ENCODE results near the gene SMTNL1. TPM values are rescaled to one million over a fixed set of nuclear protein-coding genes. Genes with fewer than 3 reads are reported as not detected.

The SMTNL1 gene
- total and polyA plus RNA-seq, 4 donors, result not detected

DNA sequence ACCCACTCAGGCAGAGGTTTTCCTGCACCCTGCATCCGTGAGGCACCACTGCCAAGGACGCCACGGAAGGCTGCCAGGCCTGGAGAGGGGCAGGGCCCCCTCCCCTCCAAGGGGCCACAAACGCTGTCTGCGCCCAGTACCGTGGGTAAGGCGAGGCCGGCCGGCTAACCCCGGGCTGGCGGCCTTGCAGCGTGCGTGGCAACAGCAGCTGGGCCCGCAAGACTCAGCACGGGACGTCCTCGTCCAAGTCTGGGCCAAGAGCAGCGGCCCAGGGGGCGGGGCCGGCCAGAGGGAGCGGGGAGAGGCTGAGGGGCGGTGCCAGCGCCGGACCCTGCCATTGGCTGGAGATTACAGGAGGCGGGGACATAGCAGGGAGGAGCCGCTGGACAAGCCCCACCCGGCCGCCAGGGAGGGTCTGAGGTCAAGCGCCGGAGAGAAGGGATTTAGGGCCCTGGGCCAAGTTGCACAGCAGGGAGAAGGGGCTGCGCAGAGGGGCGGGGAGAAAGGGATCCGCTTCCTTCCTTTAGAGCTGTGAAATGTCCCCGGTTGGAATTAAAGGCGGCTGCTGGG, 37.9 kb upstream of the SMTNL1 start:
- Histone ChIP-seq H3K4me3 (ENCODE audit: low read depth in 1 of 3, low read length in 3 of 3) (peak overlapping the region in 1 of 3 donors; percentile 33), H3K4me1 (ENCODE audit: control insufficient read depth in 4 of 4, insufficient read depth in 4 of 4, low read length in 3 of 4) (peaks cover 41 to 89% (median 83%) of the 10 kb centered on the region in 4 donors), H3K9me3 (ENCODE audit: control insufficient read depth in 4 of 4, low read length in 3 of 4) (no peaks in the 10 kb centered on the region), H3K9ac (ENCODE audit: low read depth in 1 of 2, low read length in 2 of 2) (peak overlapping the region in 1 of 2 donors; percentile 31), H3K27me3 (ENCODE audit: control insufficient read depth in 4 of 4, insufficient read depth in 4 of 4, low read length in 3 of 4) (no peaks in the 10 kb centered on the region), H3K36me3 (ENCODE audit: control insufficient read depth in 4 of 4, insufficient read depth in 3 of 4, low read depth in 1 of 4, low read length in 3 of 4) (peaks cover 0 to 8% (median 4%) of the 10 kb centered on the region in 4 donors), H3K27ac (ENCODE audit: low read depth in 1 of 2, low read length in 2 of 2) (peak overlapping the region; percentile 79 to 82)
- 6% methylated on average over 35 of the region's 35 CpGs for WGBS
- TF ChIP-seq, protein P1, sequence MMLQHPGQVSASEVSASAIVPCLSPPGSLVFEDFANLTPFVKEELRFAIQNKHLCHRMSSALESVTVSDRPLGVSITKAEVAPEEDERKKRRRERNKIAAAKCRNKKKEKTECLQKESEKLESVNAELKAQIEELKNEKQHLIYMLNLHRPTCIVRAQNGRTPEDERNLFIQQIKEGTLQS (IDR thresholded peaks at IDR 0.05), result no peak
- peak; percentile 73 for TF ChIP-seq NR2F2 (IDR thresholded peaks at IDR 0.05)
- TF ChIP-seq, protein P2, sequence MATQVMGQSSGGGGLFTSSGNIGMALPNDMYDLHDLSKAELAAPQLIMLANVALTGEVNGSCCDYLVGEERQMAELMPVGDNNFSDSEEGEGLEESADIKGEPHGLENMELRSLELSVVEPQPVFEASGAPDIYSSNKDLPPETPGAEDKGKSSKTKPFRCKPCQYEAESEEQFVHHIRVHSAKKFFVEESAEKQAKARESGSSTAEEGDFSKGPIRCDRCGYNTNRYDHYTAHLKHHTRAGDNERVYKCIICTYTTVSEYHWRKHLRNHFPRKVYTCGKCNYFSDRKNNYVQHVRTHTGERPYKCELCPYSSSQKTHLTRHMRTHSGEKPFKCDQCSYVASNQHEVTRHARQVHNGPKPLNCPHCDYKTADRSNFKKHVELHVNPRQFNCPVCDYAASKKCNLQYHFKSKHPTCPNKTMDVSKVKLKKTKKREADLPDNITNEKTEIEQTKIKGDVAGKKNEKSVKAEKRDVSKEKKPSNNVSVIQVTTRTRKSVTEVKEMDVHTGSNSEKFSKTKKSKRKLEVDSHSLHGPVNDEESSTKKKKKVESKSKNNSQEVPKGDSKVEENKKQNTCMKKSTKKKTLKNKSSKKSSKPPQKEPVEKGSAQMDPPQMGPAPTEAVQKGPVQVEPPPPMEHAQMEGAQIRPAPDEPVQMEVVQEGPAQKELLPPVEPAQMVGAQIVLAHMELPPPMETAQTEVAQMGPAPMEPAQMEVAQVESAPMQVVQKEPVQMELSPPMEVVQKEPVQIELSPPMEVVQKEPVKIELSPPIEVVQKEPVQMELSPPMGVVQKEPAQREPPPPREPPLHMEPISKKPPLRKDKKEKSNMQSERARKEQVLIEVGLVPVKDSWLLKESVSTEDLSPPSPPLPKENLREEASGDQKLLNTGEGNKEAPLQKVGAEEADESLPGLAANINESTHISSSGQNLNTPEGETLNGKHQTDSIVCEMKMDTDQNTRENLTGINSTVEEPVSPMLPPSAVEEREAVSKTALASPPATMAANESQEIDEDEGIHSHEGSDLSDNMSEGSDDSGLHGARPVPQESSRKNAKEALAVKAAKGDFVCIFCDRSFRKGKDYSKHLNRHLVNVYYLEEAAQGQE (IDR thresholded peaks at IDR 0.05), result peak; percentile 42
- TF ChIP-seq, protein P3, sequence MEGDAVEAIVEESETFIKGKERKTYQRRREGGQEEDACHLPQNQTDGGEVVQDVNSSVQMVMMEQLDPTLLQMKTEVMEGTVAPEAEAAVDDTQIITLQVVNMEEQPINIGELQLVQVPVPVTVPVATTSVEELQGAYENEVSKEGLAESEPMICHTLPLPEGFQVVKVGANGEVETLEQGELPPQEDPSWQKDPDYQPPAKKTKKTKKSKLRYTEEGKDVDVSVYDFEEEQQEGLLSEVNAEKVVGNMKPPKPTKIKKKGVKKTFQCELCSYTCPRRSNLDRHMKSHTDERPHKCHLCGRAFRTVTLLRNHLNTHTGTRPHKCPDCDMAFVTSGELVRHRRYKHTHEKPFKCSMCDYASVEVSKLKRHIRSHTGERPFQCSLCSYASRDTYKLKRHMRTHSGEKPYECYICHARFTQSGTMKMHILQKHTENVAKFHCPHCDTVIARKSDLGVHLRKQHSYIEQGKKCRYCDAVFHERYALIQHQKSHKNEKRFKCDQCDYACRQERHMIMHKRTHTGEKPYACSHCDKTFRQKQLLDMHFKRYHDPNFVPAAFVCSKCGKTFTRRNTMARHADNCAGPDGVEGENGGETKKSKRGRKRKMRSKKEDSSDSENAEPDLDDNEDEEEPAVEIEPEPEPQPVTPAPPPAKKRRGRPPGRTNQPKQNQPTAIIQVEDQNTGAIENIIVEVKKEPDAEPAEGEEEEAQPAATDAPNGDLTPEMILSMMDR (IDR thresholded peaks at IDR 0.05; ENCODE audit: low read depth, low read length, missing input control), result peak; percentile 8
- TF ChIP-seq EGR1 (IDR thresholded peaks at IDR 0.05; ENCODE audit: low read depth in 2 of 2), result peak in 1 of 2 donors; percentile 20
- TF ChIP-seq HNF4G (IDR thresholded peaks at IDR 0.05), result no peak
- no peak for TF ChIP-seq JUND (IDR thresholded peaks at IDR 0.05)
- peak in 1 of 2 donors; percentile 30 for TF ChIP-seq HNF4A (conservative IDR thresholded peaks at IDR 0.05)
- no peak for TF ChIP-seq FOXA2 (IDR thresholded peaks at IDR 0.05)
- TF ChIP-seq YY1 (IDR thresholded peaks at IDR 0.05), result peak; percentile 68
- TF ChIP-seq SP1 (IDR thresholded peaks at IDR 0.05), result peak; percentile 91
- no peak for TF ChIP-seq ZBTB33 (IDR thresholded peaks at IDR 0.05)
- TF ChIP-seq FOXA1 (IDR thresholded peaks at IDR 0.05), result peak; percentile 39
- no peak for TF ChIP-seq GABPA (IDR thresholded peaks at IDR 0.05 in 1 of 2, conservative IDR thresholded peaks at IDR 0.05 in 1 of 2)
- no peak for TF ChIP-seq MAX (IDR thresholded peaks at IDR 0.05)
- TF ChIP-seq TAF1 (conservative IDR thresholded peaks at IDR 0.05), result no peak
- peak; percentile 75 to 88 for TF ChIP-seq RXRA (IDR thresholded peaks at IDR 0.05)
- TF ChIP-seq RAD21 (IDR thresholded peaks at IDR 0.05), result peak; percentile 23 to 31
- DNase-seq (ENCODE audit: low spot score), result peak; percentile 99
